HAP-1 (cell line): ENCODE data around the gene IFT81.
A peak's percentile ranks its signal among the peaks of the same experiment; 100 is the strongest.
"Not testable (repeated sequence)": the region's sequence is repeated elsewhere in the genome, so short reads cannot be mapped to it uniquely, and the experiment has no call there.

Experiments
- DNase-seq, 2 experiments: peaks; one replicate each; pipeline ENCODE4 v3.0.0-alpha.2; 2016 to 2020; ENCODE audit warnings: low spot score in 2 of 2
- H3K27me3 ChIP-seq: fragments of 250-450 bp; sonication (Bioruptor Pico); 2 replicates; pipeline ENCODE4 v1.5.1; 2020; ENCODE audit warnings: low read depth, mild to moderate bottlenecking, moderate library complexity
- H3K36me3 ChIP-seq: fragments of 250-450 bp; sonication (Bioruptor Pico); replicated peaks from 2 replicates; pipeline ENCODE4 v1.5.1; 2020; ENCODE audit warnings: mild to moderate bottlenecking
- H3K4me1 ChIP-seq: fragments of 250-450 bp; sonication (Bioruptor Pico); 2 replicates; pipeline ENCODE4 v1.5.1; 2020; ENCODE audit warnings: mild to moderate bottlenecking
- H3K4me3 ChIP-seq: fragments of 250-450 bp; sonication (Bioruptor Pico); 2 replicates; pipeline ENCODE4 v1.5.1; 2020; ENCODE audit warnings: mild to moderate bottlenecking, moderate library complexity
- H3K9me3 ChIP-seq: fragments of 250-450 bp; sonication (Bioruptor Pico); 2 replicates; pipeline ENCODE4 v1.5.1; 2020; ENCODE audit warnings: mild to moderate bottlenecking, moderate library complexity
- in situ Hi-C: fragments of 300-500 bp; cut with MboI; formaldehyde crosslinking; loops from 3 replicates; pipeline ENCODE4 v1.14.3; 2020; ENCODE audit warnings: low sequenced_read_pairs, inconsistent platforms, mixed read lengths

IFT81 gene

DNA sequence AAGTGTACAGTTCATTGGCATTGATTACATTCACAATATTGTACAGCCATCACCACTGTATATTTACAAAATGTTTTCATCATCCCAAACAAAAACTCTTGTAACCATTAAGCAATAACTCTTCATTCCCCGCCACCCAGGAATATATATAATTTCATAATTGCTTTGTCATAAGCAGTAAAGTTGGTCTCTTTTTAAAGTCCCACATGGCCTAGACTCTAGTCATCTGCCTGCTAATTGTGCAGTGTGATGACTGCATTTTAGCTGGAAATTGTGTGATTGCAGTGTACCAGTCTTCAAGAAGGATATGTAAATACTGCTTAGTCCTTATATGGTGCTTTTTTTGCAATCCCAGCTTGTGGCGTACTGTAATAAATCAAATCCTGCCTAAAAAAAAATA is 81.8 kb downstream of the IFT81 start:
- DNase-seq = no peak
- Histone ChIP-seq H3K4me1 (peaks cover 3% of the 10 kb centered on the region; the same call in 1 of the 2 replicates), H3K4me3 (no peak overlapping the region), H3K36me3 (peaks cover 19% of the 10 kb centered on the region), H3K27me3 (no peaks in the 10 kb centered on the region), H3K9me3 (no peaks in the 10 kb centered on the region)
- in situ Hi-C loops = no loop called here

DNA sequence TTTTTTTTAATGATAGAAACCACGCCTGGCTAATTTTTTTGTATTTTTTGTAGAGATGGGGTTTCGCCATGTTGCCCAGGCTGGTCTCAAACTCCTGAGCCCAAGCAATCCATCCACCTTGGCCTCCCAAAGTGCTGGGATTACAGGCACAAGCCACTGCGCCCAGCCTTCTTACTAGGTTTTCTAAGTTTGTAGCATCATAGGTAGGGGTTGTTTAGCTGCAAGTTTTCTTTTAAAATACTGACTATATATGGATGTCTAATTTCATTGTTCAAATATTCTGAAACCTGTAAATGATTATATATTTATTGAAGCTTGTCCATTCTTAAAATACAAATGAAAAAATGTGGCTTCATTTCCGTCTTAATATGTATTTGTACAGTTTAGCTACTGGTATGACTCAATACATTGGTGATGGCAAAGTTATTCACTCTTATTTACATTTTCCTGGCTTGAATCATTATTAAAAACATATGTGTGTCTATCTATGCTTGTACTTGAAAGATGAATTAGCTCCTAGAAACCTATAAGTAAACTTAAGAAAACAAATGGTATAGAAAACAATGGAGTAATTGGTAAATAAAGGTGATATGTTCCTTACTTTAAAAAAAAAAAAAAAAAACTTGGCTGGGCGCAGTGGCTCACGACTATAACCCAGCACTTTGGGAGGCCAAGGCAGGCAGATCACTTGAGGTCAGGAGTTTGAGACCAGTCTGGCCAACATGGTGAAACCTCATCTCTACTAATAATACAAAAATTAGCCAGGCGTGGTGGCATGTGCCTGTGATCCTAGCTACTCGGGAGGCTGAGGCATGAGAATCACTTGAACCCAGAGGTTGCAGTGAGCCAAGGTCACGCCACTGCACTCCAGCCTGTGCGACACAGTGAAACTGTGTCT is 87.7 kb downstream of the IFT81 start:
- H3K4me3 ChIP-seq, H3K4me1 ChIP-seq, in situ Hi-C loops, H3K9me3 ChIP-seq, H3K36me3 ChIP-seq, DNase-seq, H3K27me3 ChIP-seq: not testable (repeated sequence)

GRCh38 chr12:110217996-110218674 is 94.0 kb downstream of the IFT81 start:
- peaks cover 36% of the 10 kb centered on the region for H3K4me1 ChIP-seq
- DNase-seq = peak; percentile 56 to 89
- in situ Hi-C loops = no loop called here
- no peaks in the 10 kb centered on the region for H3K27me3 ChIP-seq
- H3K9me3 ChIP-seq = no peaks in the 10 kb centered on the region
- no peaks in the 10 kb centered on the region for H3K36me3 ChIP-seq
- no peak overlapping the region for H3K4me3 ChIP-seq

- no peaks in the 10 kb centered on the region for H3K9me3 ChIP-seq
- H3K27me3 ChIP-seq = no peaks in the 10 kb centered on the region
- H3K4me1 ChIP-seq = peaks cover 48% of the 10 kb centered on the region
- in situ Hi-C loops = no loop called here
- no peaks in the 10 kb centered on the region for H3K36me3 ChIP-seq
- DNase-seq = no peak
- no peak overlapping the region for H3K4me3 ChIP-seq
Measured at GRCh38 chr12:110222027-110222426, 97.9 kb downstream of the IFT81 start.

- no peaks in the 10 kb centered on the region for H3K27me3 ChIP-seq
- in situ Hi-C loops = no loop called here
- H3K4me3 ChIP-seq = no peak overlapping the region
- H3K4me1 ChIP-seq = peaks cover 44% of the 10 kb centered on the region
- no peaks in the 10 kb centered on the region for H3K9me3 ChIP-seq
- DNase-seq = no peak
- no peaks in the 10 kb centered on the region for H3K36me3 ChIP-seq
Measured at GRCh38 chr12:110222433-110222832, 98.3 kb downstream of the IFT81 start.

DNA sequence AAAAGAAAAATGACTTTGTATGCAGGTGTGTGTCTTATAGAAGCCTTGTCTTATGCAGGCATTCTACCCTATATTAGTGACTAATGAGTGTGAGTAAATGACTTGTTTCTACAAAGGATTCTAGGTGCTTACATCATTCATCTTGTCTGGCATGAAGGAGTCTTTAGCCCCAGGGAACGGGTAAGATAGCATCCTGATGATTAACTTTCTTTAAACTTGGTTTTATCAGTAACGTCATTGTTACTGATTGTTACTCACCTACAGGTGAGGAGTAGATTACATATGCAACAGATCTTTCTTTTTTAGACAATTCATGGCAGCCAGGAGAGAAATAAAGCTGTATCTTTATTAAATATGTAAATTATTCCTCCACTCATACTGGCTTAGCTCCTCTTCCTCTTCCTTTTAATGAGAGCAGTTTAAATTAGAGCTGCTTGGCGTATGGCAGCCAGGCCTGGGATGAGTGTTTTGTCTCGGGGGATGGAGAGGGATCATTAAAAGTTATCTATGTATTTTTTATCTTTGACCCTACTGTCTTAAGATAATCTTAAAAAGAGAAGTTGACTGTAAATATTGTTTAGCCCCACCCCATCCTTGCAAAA is 99.7 kb downstream of the IFT81 start:
- no peaks in the 10 kb centered on the region for H3K36me3 ChIP-seq
- H3K9me3 ChIP-seq = no peaks in the 10 kb centered on the region
- in situ Hi-C loops = no loop called here
- H3K4me3 ChIP-seq = no peak overlapping the region
- no peak for DNase-seq
- peaks cover 38% of the 10 kb centered on the region for H3K4me1 ChIP-seq
- H3K27me3 ChIP-seq = no peaks in the 10 kb centered on the region

DNA sequence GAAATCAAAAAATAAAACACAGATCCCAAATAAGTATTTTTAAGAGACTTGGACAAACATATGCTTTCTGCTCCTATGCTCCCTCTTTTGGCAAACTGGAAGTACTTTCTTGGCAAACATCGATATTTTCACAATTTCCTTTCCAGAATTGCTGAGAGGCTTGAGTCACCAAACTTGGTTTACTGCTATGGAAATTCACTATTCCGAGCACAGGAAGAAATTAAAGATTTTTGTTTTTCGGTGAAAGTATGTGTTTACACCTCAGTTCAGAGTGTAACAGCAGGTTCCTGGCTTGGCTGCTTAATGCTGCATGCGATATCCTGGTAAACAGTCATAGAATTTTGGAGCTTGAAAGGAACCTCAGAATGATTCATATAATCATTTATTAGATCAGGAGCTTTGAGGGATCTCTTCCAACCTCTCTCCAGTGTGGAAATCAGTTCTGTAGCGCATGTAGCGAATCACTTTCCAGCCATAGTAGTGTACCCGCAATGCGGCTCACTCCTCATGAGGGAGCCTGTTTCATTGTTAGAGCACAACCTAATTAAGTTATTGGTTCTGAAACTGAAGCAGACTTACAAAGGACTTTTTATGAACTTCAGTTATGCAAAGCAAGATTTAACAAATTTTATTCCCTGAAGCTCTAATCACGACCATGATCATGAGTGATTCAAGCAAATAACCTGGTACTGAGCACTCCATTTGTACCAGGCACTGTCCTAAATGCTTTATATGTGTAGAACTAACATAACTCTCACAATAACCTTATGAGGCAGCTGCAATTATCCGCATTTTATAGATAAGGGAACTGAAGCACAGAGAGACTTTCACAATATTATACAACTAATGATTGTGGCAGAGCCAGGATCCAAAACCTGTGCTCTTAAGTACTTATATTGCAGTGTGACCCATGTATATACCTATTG is 100.5 kb downstream of the IFT81 start:
- Histone ChIP-seq H3K27me3 (no peaks in the 10 kb centered on the region), H3K9me3 (no peaks in the 10 kb centered on the region), H3K4me3 (no peak overlapping the region), H3K4me1 (peaks cover 35% of the 10 kb centered on the region), H3K36me3 (no peaks in the 10 kb centered on the region)
- in situ Hi-C loops = no loop called here
- DNase-seq = peak; percentile 50 to 83

- in situ Hi-C loops = no loop called here
- Histone ChIP-seq H3K9me3 (no peaks in the 10 kb centered on the region), H3K36me3 (no peaks in the 10 kb centered on the region), H3K4me3 (no peak overlapping the region), H3K27me3 (no peaks in the 10 kb centered on the region), H3K4me1 (peaks cover 25% of the 10 kb centered on the region)
- DNase-seq = no peak
Measured at GRCh38 chr12:110227138-110227537, 103.0 kb downstream of the IFT81 start.

- H3K36me3 ChIP-seq, DNase-seq, H3K9me3 ChIP-seq, H3K27me3 ChIP-seq, H3K4me3 ChIP-seq, in situ Hi-C loops: not testable (repeated sequence)
- H3K4me1 ChIP-seq = peaks cover 19% of the 10 kb centered on the region
Measured at GRCh38 chr12:110228348-110228747, 104.2 kb downstream of the IFT81 start.

DNA sequence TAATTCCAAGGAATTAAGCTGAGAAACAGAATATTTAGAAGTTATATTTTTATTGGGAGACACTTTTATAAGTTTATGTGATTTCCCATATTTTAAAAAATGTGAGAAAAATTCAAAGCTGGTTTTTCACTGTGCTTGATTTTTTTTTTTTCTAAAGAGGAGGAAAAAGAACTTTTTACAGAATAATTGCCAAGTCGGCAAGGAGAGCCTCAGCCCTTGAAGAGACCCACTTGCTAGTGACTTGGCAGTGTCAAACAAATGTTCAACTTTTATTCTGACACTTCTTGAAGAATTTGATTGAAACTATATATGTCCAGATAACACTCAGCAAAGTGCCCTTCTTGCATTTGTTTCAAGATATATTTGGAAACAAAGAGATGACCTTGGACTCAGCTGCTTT is 104.6 kb downstream of the IFT81 start:
- in situ Hi-C loops = no loop called here
- no peak for DNase-seq
- H3K4me3 ChIP-seq = no peak overlapping the region
- no peaks in the 10 kb centered on the region for H3K27me3 ChIP-seq
- peaks cover 17% of the 10 kb centered on the region for H3K4me1 ChIP-seq
- no peaks in the 10 kb centered on the region for H3K36me3 ChIP-seq
- H3K9me3 ChIP-seq = no peaks in the 10 kb centered on the region

GRCh38 chr12:110229409-110229808 is 105.3 kb downstream of the IFT81 start:
- in situ Hi-C loops = no loop called here
- Histone ChIP-seq H3K36me3 (no peaks in the 10 kb centered on the region), H3K9me3 (no peaks in the 10 kb centered on the region), H3K4me3 (no peak overlapping the region), H3K27me3 (no peaks in the 10 kb centered on the region), H3K4me1 (peaks cover 14% of the 10 kb centered on the region)
- no peak for DNase-seq

DNA sequence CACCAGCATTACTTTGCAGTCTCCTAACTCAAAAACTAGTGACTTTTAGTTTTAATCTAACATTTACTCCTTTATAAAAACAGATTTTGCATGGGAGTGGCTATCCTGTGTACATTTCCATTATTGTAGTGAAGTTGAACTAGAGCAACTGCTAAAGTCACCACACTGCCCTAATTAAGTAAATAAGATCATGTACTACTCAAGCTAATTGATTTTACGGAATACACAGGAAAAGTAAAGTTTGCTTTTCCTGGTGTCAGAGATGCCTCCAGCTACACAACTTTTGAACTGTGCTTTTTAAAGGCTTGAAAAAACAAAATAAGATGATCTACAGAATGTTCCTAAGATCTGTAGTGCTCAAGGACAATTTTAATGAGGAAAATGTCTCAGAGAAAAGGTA is 106.5 kb downstream of the IFT81 start:
- in situ Hi-C loops = no loop called here
- Histone ChIP-seq H3K9me3 (no peaks in the 10 kb centered on the region), H3K27me3 (no peaks in the 10 kb centered on the region), H3K4me3 (no peak overlapping the region), H3K36me3 (no peaks in the 10 kb centered on the region), H3K4me1 (peaks cover 7% of the 10 kb centered on the region)
- DNase-seq = no peak

- H3K4me1 ChIP-seq = peaks cover 7% of the 10 kb centered on the region
- H3K4me3 ChIP-seq = no peak overlapping the region
- DNase-seq = no peak
- no peaks in the 10 kb centered on the region for H3K36me3 ChIP-seq
- no peaks in the 10 kb centered on the region for H3K27me3 ChIP-seq
- in situ Hi-C loops = no loop called here
- H3K9me3 ChIP-seq = no peaks in the 10 kb centered on the region
Measured at GRCh38 chr12:110233212-110233903, 109.2 kb downstream of the IFT81 start.
